ENCODE measurements around the gene GRIFIN. TPM values are rescaled to one million over a fixed set of nuclear protein-coding genes. Genes with fewer than 3 reads are reported as not detected.

The GRIFIN gene
- total and polyA plus RNA-seq, 2 donors (not counting 1 experiment from before 2014, with no cell fraction given), result not detected

DNA sequence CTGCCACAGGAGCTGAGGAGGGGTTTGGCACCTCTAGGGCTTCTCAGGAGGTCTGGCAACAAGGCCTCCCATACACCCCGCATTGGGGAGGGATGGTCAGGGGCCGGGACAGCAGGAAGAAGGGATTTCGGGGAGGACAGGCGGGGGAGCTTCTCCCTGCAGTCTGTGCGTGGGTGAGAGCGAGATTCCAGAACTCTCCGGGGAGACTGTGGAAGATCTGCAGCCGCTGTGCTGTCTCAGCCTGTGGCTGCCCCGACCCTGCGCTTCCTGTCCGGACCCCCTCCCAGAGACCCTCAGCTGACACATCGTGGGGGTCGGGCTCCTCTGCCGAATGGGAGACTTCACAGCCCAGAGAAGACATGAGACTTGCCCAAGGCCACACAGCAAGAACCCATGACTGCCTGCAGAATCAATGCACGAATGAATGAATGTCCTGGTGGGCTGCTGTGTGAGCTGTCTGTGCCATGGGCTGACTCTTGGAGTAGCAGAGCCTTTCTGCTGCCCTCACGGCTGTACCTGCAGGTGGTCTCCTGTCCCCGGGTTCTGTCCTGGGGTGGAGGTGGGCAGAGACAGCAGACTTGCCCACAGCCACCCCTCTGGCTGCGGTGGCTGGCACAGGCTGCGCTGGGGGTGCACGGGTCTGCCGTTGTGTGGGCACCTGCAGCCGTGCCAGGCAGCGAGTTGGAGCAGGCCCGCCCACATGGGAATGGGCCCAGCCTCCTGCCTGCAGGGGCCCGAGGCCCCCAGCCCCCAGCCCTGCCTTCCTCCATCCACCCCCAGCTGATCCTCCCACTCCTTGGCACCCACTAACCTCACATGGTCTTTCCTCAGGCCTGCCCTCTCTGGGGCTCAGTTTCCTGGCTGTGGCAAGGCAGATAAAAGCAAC is 27.1 kb upstream of the GRIFIN start:
- ChIA-PET POLR2A (interaction anchor here (0.6 to 1.7 kb wide), 3 partner anchors 8 to 36 kb away, joined by 3 to 5 read pairs (median 4); no protein-coding TSS in a partner anchor), CTCF (interaction anchor here (0.9 kb wide), 1 partner anchor 25 kb away, joined by 3 read pairs; no protein-coding TSS in a partner anchor)
- H3K27ac ChIP-seq (ENCODE audit: low read length in 2 of 2), result no peak overlapping the region
- no peaks in the 10 kb centered on the region for H3K9me3 Mint-ChIP-seq (ENCODE audit: insufficient read depth)
- no peaks in the 10 kb centered on the region for H3K36me3 ChIP-seq (replicated peaks in 1 of 2; ENCODE audit: control extremely low read depth in 1 of 2, control insufficient read depth in 1 of 2, extremely low read depth in 1 of 2, insufficient read depth in 2 of 2, low read length in 1 of 2)
- intact Hi-C loops (cut with micrococcal nuclease), result no loop called here
- H3K4me2 ChIP-seq (replicated peaks; ENCODE audit: low read depth, low read length, poor library complexity, severe bottlenecking), result no peak overlapping the region
- H2AFZ ChIP-seq (ENCODE audit: insufficient read depth, low read depth, low read length, poor library complexity, severe bottlenecking), result no peak overlapping the region
- 71% methylated on average over 23 of the region's 25 CpGs for WGBS (ENCODE audit: insufficient coverage)
- TF ChIP-seq, protein P1, sequence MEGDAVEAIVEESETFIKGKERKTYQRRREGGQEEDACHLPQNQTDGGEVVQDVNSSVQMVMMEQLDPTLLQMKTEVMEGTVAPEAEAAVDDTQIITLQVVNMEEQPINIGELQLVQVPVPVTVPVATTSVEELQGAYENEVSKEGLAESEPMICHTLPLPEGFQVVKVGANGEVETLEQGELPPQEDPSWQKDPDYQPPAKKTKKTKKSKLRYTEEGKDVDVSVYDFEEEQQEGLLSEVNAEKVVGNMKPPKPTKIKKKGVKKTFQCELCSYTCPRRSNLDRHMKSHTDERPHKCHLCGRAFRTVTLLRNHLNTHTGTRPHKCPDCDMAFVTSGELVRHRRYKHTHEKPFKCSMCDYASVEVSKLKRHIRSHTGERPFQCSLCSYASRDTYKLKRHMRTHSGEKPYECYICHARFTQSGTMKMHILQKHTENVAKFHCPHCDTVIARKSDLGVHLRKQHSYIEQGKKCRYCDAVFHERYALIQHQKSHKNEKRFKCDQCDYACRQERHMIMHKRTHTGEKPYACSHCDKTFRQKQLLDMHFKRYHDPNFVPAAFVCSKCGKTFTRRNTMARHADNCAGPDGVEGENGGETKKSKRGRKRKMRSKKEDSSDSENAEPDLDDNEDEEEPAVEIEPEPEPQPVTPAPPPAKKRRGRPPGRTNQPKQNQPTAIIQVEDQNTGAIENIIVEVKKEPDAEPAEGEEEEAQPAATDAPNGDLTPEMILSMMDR (IDR thresholded peaks at IDR 0.05), result no peak
- H3K79me2 ChIP-seq (ENCODE audit: control insufficient read depth, insufficient read depth, low read length), result peaks cover 5% of the 10 kb centered on the region
- ATAC-seq (ENCODE audit: low read depth) (no peak), DNase-seq (no peak)
- no peaks in the 10 kb centered on the region for H3K9me3 ChIP-seq (ENCODE audit: control extremely low read depth in 1 of 3, control insufficient read depth in 2 of 3, insufficient read depth in 1 of 3, low read length in 2 of 3)
- H3K27me3 ChIP-seq (replicated peaks in 1 of 4; ENCODE audit: control extremely low read depth in 1 of 4, control insufficient read depth in 3 of 4, insufficient read depth in 4 of 4, low read length in 3 of 4), result peaks cover 0 to 4% (median under 1%) of the 10 kb centered on the region in 4 experiments
- no peaks in the 10 kb centered on the region for H4K20me1 ChIP-seq (ENCODE audit: control insufficient read depth, insufficient read depth, low read length, poor library complexity, severe bottlenecking)
- no peak overlapping the region for H3K27ac Mint-ChIP-seq
- no peak overlapping the region for H3K4me3 Mint-ChIP-seq
- peaks cover 9 to 12% of the 10 kb centered on the region in 2 donors for H3K4me1 ChIP-seq (ENCODE audit: control insufficient read depth in 2 of 2, insufficient read depth in 2 of 2, low read length in 2 of 2)
- H3K27me3 Mint-ChIP-seq, result no peaks in the 10 kb centered on the region
- peaks cover 20% of the 10 kb centered on the region for H3K4me1 Mint-ChIP-seq
- H3K4me3 ChIP-seq (ENCODE audit: control extremely low read depth in 1 of 5, extremely low read depth in 1 of 5, insufficient read depth in 1 of 5, low read depth in 2 of 5, low read length in 4 of 5), result no peak overlapping the region
- H3K9ac ChIP-seq (ENCODE audit: low read length), result no peak overlapping the region

DNA sequence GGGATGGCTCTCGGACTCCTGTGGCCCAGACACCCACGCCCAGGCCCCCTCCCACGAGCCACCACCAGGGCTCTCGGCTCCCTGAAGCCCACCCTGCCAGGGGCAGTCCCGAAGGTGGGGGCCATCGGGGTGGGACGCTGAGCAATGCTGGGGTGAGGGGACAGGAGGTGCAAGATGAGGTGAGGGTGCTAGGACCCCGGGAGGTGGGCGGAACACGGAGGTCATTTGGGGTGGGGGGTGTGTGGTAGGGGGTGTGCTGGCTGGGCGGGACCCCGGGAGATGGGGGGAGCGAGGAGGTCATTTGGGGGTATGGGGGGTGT is 26.4 kb upstream of the GRIFIN start:
- no peaks in the 10 kb centered on the region for H3K27me3 Mint-ChIP-seq
- 96% methylated on average over 12 of the region's 13 CpGs for WGBS (ENCODE audit: insufficient coverage)

More for the DNA sequence above, 26.4 kb upstream of the GRIFIN start:
- no peak overlapping the region for H3K27ac Mint-ChIP-seq
- Histone ChIP-seq H3K4me1 (ENCODE audit: control insufficient read depth in 2 of 2, insufficient read depth in 2 of 2, low read length in 2 of 2) (peaks cover 7 to 12% of the 10 kb centered on the region in 2 donors), H3K9ac (ENCODE audit: low read length) (no peak overlapping the region), H3K36me3 (replicated peaks in 1 of 2; ENCODE audit: control extremely low read depth in 1 of 2, control insufficient read depth in 1 of 2, extremely low read depth in 1 of 2, insufficient read depth in 2 of 2, low read length in 1 of 2) (no peaks in the 10 kb centered on the region), H3K4me3 (ENCODE audit: control extremely low read depth in 1 of 5, extremely low read depth in 1 of 5, insufficient read depth in 1 of 5, low read depth in 2 of 5, low read length in 4 of 5) (no peak overlapping the region), H4K20me1 (ENCODE audit: control insufficient read depth, insufficient read depth, low read length, poor library complexity, severe bottlenecking) (no peaks in the 10 kb centered on the region), H3K79me2 (ENCODE audit: control insufficient read depth, insufficient read depth, low read length) (peaks cover under 1% of the 10 kb centered on the region), H3K27ac (ENCODE audit: low read length in 2 of 2) (no peak overlapping the region), H3K4me2 (replicated peaks; ENCODE audit: low read depth, low read length, poor library complexity, severe bottlenecking) (no peak overlapping the region), H3K9me3 (ENCODE audit: control extremely low read depth in 1 of 3, control insufficient read depth in 2 of 3, insufficient read depth in 1 of 3, low read length in 2 of 3) (no peaks in the 10 kb centered on the region), H3K27me3 (replicated peaks in 1 of 4; ENCODE audit: control extremely low read depth in 1 of 4, control insufficient read depth in 3 of 4, insufficient read depth in 4 of 4, low read length in 3 of 4) (peaks cover 0 to 10% (median 4%) of the 10 kb centered on the region in 4 experiments), H2AFZ (ENCODE audit: insufficient read depth, low read depth, low read length, poor library complexity, severe bottlenecking) (no peak overlapping the region)
- H3K4me1 Mint-ChIP-seq, result peaks cover 15% of the 10 kb centered on the region
- ATAC-seq (ENCODE audit: low read depth), result no peak
- ChIA-PET CTCF (no interaction called here), POLR2A (interaction anchor here (1.4 to 1.7 kb wide), 2 partner anchors 9 to 26 kb away, joined by 5 to 7 read pairs; no protein-coding TSS in a partner anchor)
- H3K4me3 Mint-ChIP-seq, result no peak overlapping the region
- no peak for TF ChIP-seq EZH2 (IDR thresholded peaks at IDR 0.05; ENCODE audit: borderline replicate concordance, insufficient read depth, low read depth, low read length, poor library complexity, severe bottlenecking)
- TF ChIP-seq, protein P1 (IDR thresholded peaks at IDR 0.05), result no peak
- no peaks in the 10 kb centered on the region for H3K9me3 Mint-ChIP-seq (ENCODE audit: insufficient read depth)
- DNase-seq, result no peak
- intact Hi-C loops (cut with micrococcal nuclease), result no loop called here
